Activated T-cell treated with anti-CD3 and anti-CD28 coated beads for 1 hour (primary cell): ENCODE results near the gene BCL2L1.
"Not testable (repeated sequence)": the region's sequence is repeated elsewhere in the genome, so short reads cannot be mapped to it uniquely, and the experiment has no call there.

ENCODE experiments used
- DNase-seq: peaks from one replicate; pipeline ENCODE4 v3.0.0-alpha.2; 2020; ENCODE audit warnings: low read depth

Gene BCL2L1

GRCh38 chr20:31648104-31648503 is 74.6 kb downstream of the BCL2L1 start:
- not testable (repeated sequence) for DNase-seq

- no peak for DNase-seq
Measured at GRCh38 chr20:31644701-31645100, 78.0 kb downstream of the BCL2L1 start.

- no peak for DNase-seq
Measured at GRCh38 chr20:31643522-31643921, 79.1 kb downstream of the BCL2L1 start.

GRCh38 chr20:31642837-31643236 is 79.8 kb downstream of the BCL2L1 start:
- DNase-seq: no peak

- no peak for DNase-seq
Measured at GRCh38 chr20:31641391-31641790, 81.3 kb downstream of the BCL2L1 start.

- DNase-seq: no peak
Measured at GRCh38 chr20:31640259-31640658, 82.4 kb downstream of the BCL2L1 start.

GRCh38 chr20:31638816-31639215 is 83.9 kb downstream of the BCL2L1 start:
- no peak for DNase-seq

- no peak for DNase-seq
Measured at GRCh38 chr20:31638317-31638716, 84.4 kb downstream of the BCL2L1 start.

GRCh38 chr20:31637660-31638059 is 85.0 kb downstream of the BCL2L1 start, which contains the start of gene COX4I2:
Gene COX4I2, plus strand, starts transcription at chr20:31637912. Its CDS starts 1,106 bp downstream, at chr20:31639018.
- no peak for DNase-seq

GRCh38 chr20:31633339-31633914 is 89.2 kb downstream of the BCL2L1 start:
- no peak for DNase-seq

- DNase-seq: no peak
Measured at GRCh38 chr20:31632548-31633338, 89.9 kb downstream of the BCL2L1 start.

- DNase-seq: no peak
Measured at GRCh38 chr20:31630187-31630790, 92.4 kb downstream of the BCL2L1 start.

- DNase-seq: not testable (repeated sequence)
Measured at GRCh38 chr20:31628057-31628456, 94.6 kb downstream of the BCL2L1 start.

GRCh38 chr20:31626534-31626933 is 96.1 kb downstream of the BCL2L1 start:
- not testable (repeated sequence) for DNase-seq

- not testable (repeated sequence) for DNase-seq
Measured at GRCh38 chr20:31623123-31623505, 99.6 kb downstream of the BCL2L1 start.

- DNase-seq: no peak
Measured at GRCh38 chr20:31620246-31620645, 102.4 kb downstream of the BCL2L1 start.

- DNase-seq: no peak
Measured at GRCh38 chr20:31617432-31618104, 105.1 kb downstream of the BCL2L1 start.

GRCh38 chr20:31615416-31615815 is 107.3 kb downstream of the BCL2L1 start:
- DNase-seq: no peak
